OCI-LY7 (cell line): ENCODE results near the gene ATP9A. TPM values are rescaled to one million over a fixed set of nuclear protein-coding genes. Genes with fewer than 3 reads are reported as not detected.

Experiments
- BruUV-seq: library from RNA; stranded (reverse); fragments of 400-500 nt; replicated peaks from 2 replicates; lab custom pipeline; 2021; lab: Mats Ljungman, UMichigan
- CTCF ChIA-PET: fragments of 300-600 bp; sonication (Branson Sonifier 250); formaldehyde crosslinking; loops from one replicate; lab custom pipeline; 2022; ENCODE audit warnings: antibody characterized with exemption; ENCODE audit not compliant: unreplicated experiment; lab: Charles Lee
- POLR2A ChIA-PET: fragments of 300-600 bp; sonication (Branson Sonifier 250); formaldehyde crosslinking; loops from one replicate; lab custom pipeline; 2022; ENCODE audit warnings: antibody characterized with exemption; lab: Charles Lee
- DNase-seq: peaks from one replicate; pipeline ENCODE4 v3.0.0-alpha.2; 2015; ENCODE audit warnings: low spot score
- H2AFZ ChIP-seq: fragments of 200-600 bp; sonication (generic), shearing (Covaris generic); 2 replicates; pipeline ENCODE4 v1.6.1; 2014; ENCODE audit warnings: mild to moderate bottlenecking, antibody characterized with exemption, low read length, moderate library complexity
- H3K27ac ChIP-seq: fragments of 200-600 bp; sonication (generic); 2 replicates; pipeline ENCODE4 v1.5.1; 2014; ENCODE audit warnings: mixed run types, low read depth, mild to moderate bottlenecking, moderate library complexity, low read length, inconsistent platforms; ENCODE audit not compliant: poor library complexity, severe bottlenecking
- H3K36me3 ChIP-seq: fragments of 200-600 bp; sonication (generic); 2 replicates; pipeline ENCODE4 v1.6.1; 2014; ENCODE audit warnings: mild to moderate bottlenecking, antibody characterized with exemption, low read length, moderate library complexity, mixed read lengths; ENCODE audit not compliant: insufficient read depth
- H3K4me1 ChIP-seq: fragments of 200-600 bp; sonication (generic); 2 replicates; pipeline ENCODE4 v1.5.1; 2014; ENCODE audit warnings: mild to moderate bottlenecking, low read length; ENCODE audit not compliant: insufficient read depth, poor library complexity, severe bottlenecking
- H3K4me2 ChIP-seq: fragments of 200-600 bp; sonication (generic); 2 replicates; pipeline ENCODE4 v1.6.1; 2014; ENCODE audit warnings: mild to moderate bottlenecking, low read length
- H3K4me3 ChIP-seq: fragments of 200-600 bp; sonication (generic); 2 replicates; pipeline ENCODE4 v1.5.1; 2014; ENCODE audit warnings: mild to moderate bottlenecking, low read depth, low read length; ENCODE audit not compliant: poor library complexity, severe bottlenecking
- H3K79me2 ChIP-seq: fragments of 200-600 bp; sonication (generic); 2 replicates; pipeline ENCODE4 v1.6.1; 2016; ENCODE audit warnings: low read depth, mild to moderate bottlenecking, low read length, moderate library complexity, mixed read lengths; ENCODE audit not compliant: insufficient read depth
- H3K9me2 ChIP-seq: fragments of 200-600 bp; sonication (generic); 2 replicates; pipeline ENCODE4 v1.6.1; 2016; ENCODE audit warnings: mild to moderate bottlenecking, low read length, mixed read lengths; ENCODE audit not compliant: insufficient read depth
- H3K9me3 ChIP-seq: fragments of 200-600 bp; sonication (generic); 2 replicates; pipeline ENCODE4 v1.6.1; 2014; ENCODE audit warnings: mild to moderate bottlenecking, mixed run types, low read length, mixed read lengths
- H4K20me1 ChIP-seq: fragments of 200-600 bp; sonication (generic); 2 replicates; pipeline ENCODE4 v1.6.1; 2014; ENCODE audit warnings: mild to moderate bottlenecking, antibody characterized with exemption, low read length, moderate library complexity, mixed read lengths; ENCODE audit not compliant: insufficient read depth
- CTCF ChIP-seq: fragments of 200-600 bp; sonication (generic); conservative IDR thresholded peaks from 2 replicates; pipeline ENCODE4 v1.5.1; 2014; ENCODE audit warnings: mild to moderate bottlenecking, antibody characterized with exemption, low read length, moderate library complexity, mixed read lengths
- EZH2phosphoT487 ChIP-seq: fragments of 200-600 bp; sonication (generic); IDR thresholded peaks from 2 replicates; pipeline ENCODE4 v1.6.1; 2018; ENCODE audit warnings: low read depth, borderline replicate concordance, mild to moderate bottlenecking, mixed run types, antibody characterized with exemption, low read length, moderate library complexity, mixed read lengths
- intact Hi-C: fragments of 100-400 bp; cut with micrococcal nuclease; formaldehyde crosslinking; loops from one replicate; pipeline ENCODE4 v1.10.0; 2022; ENCODE audit not compliant: unreplicated experiment
- total RNA-seq, 2 experiments: library from RNA; depleted of rRNA in 1 of 2; stranded (reverse); fragments of >200 nt in 1 of 2; shearing (Covaris generic) in 1 of 2; gene quantifications; 2 replicates each; pipeline ENCODE4 v1.2.3, GENCODE V29; 2014 to 2022

Gene ATP9A
- total RNA-seq, 2 experiments from 2014 or later, result 0.67 to 0.85 TPM

- ChIA-PET POLR2A (no interaction called here), CTCF (no interaction called here)
- H3K9me3 ChIP-seq, result no peaks in the 10 kb centered on the region
- no peaks in the 10 kb centered on the region for H3K79me2 ChIP-seq
- no peaks in the 10 kb centered on the region for H3K9me2 ChIP-seq
- H3K36me3 ChIP-seq, result no peaks in the 10 kb centered on the region
- TF ChIP-seq EZH2phosphoT487, result no peak
- TF ChIP-seq CTCF, result no peak
- no peak for DNase-seq
- peak overlapping the region; percentile 31 for H2AFZ ChIP-seq
- H4K20me1 ChIP-seq, result no peaks in the 10 kb centered on the region
- intact Hi-C loops, result no loop called here
- no peak overlapping the region for H3K4me2 ChIP-seq
- H3K4me3 ChIP-seq, result no peak overlapping the region
- H3K27ac ChIP-seq, result no peak overlapping the region
- peaks cover 7% of the 10 kb centered on the region for H3K4me1 ChIP-seq
- BruUV-seq, result no TSS peak
Observed at GRCh38 chr20:51640743-51641142, 127.4 kb downstream of the ATP9A start.

DNA sequence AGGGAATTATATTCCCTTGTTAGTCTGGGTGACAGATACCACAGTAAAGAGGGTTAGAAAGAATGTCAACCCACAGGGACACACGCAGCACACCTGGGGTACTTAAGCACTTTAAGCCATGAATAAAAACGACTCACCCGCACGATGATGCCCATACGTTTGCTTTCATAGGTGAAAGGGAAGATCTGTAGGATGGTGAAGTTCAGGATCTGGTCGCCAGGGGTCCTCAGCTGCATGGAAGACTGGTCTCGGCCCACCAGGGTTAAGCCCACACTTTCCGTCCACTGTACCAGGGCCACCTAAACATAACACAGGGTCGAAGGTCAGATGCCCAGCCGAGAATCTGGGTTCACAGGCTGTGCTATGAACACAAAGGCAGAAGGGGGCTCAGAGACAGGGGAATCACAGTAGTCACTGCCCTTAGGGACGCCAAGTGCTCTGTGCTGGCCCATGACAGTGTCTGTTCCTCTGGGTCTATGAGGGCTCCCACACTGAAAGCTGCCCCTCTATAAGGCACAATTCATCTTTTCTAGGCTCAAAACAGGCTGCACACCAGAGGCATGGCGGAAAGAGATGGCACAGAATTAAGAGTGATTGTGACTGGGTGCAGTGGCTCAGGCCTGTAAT lies 128.9 kb downstream of the ATP9A start:
- Histone ChIP-seq H3K4me1 (peaks cover 7% of the 10 kb centered on the region), H4K20me1 (no peaks in the 10 kb centered on the region), H3K36me3 (no peaks in the 10 kb centered on the region), H3K79me2 (no peaks in the 10 kb centered on the region), H3K4me3 (no peak overlapping the region), H3K4me2 (peak overlapping the region; percentile 14), H2AFZ (peak overlapping the region; percentile 27; the same call in 1 of the 2 replicates), H3K9me3 (no peaks in the 10 kb centered on the region), H3K27ac (no peak overlapping the region), H3K9me2 (no peaks in the 10 kb centered on the region)
- POLR2A ChIA-PET, result no interaction called here
- DNase-seq, result peak; percentile 79
- peak; percentile 92 for TF ChIP-seq CTCF
- TF ChIP-seq EZH2phosphoT487, result no peak
- intact Hi-C loops, result loop anchor here (1.0 to 5.0 kb wide), 5 partner anchors 57 to 513 kb away; no protein-coding TSS in a partner anchor
- CTCF ChIA-PET, result no interaction called here
- BruUV-seq, result no TSS peak

DNA sequence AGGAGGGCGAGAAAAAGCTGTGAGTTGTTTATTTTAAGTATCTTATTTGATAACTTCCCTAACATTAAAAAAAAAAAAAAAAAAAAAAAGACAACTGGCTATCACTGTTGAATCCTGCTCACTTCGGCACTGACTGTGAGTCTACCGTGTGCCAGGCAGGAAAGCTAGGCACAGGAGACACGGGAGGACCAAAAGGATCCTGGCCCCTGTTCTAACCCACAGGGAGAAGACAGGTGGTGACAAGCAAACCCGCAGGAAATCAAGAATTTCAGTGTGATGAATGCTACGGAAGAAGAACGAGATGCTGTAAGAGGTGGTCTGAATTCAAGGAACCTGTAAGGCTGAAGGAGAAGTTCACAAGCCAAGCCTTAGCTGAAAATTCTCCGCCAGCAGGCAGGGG lies 130.9 kb downstream of the ATP9A start:
- TF ChIP-seq EZH2phosphoT487 (no peak), CTCF (no peak)
- Histone ChIP-seq H3K79me2 (no peaks in the 10 kb centered on the region), H3K4me3 (no peak overlapping the region), H3K27ac (no peak overlapping the region), H4K20me1 (no peaks in the 10 kb centered on the region), H2AFZ (no peak overlapping the region), H3K9me3 (no peaks in the 10 kb centered on the region), H3K36me3 (no peaks in the 10 kb centered on the region), H3K9me2 (no peaks in the 10 kb centered on the region), H3K4me2 (no peak overlapping the region), H3K4me1 (peaks cover 5% of the 10 kb centered on the region)
- DNase-seq, result no peak
- no TSS peak for BruUV-seq
- ChIA-PET POLR2A (no interaction called here), CTCF (no interaction called here)
- intact Hi-C loops, result loop anchor here (5.0 kb wide), 1 partner anchor 515 kb away; no protein-coding TSS in a partner anchor
